ENCODE measurements around the gene KRT71.

The KRT71 gene

GRCh38 chr12:52541709-52542108 is 11.2 kb downstream of the KRT71 start:
- DNase-seq (ENCODE audit: low spot score) = no peak
- TF ChIP-seq CTCF (conservative IDR thresholded peaks at IDR 0.05; ENCODE audit: low read depth) = no peak
- CTCF ChIA-PET = interaction anchor here (1.0 kb wide), 1 partner anchor 338 kb away, joined by 4 read pairs; no protein-coding TSS in a partner anchor
- no peak overlapping the region; the same call in 1 of the 2 replicates for H3K27ac ChIP-seq
- POLR2A ChIA-PET (ENCODE audit: low non-redundant PET) = no interaction called here

DNA sequence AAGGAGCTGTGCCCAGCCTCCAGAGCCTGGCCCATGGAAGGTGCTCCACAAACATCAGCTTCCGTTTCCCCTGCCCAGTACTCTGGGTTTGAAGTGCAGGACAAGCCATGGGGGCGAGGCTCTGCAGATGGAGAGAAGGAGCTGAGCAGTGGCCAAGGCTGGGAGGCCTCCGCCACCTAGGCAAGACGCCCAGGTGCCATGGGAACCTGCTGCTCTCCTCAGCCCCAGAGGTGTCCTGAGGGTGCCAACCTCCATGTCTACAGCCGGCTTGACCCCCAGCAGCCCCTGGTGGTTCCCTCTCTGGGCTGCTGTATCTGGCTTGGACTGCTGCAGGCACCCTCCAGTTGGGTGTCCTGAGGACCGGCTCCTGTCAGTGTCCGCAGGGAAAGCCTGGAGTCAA is 12.4 kb downstream of the KRT71 start:
- peak overlapping the region; percentile 86 for H3K27ac ChIP-seq
- POLR2A ChIA-PET (ENCODE audit: low non-redundant PET) = no interaction called here
- CTCF ChIA-PET = interaction anchor here (0.6 kb wide), 1 partner anchor 114 kb away, joined by 3 read pairs; no protein-coding TSS in a partner anchor
- TF ChIP-seq CTCF (conservative IDR thresholded peaks at IDR 0.05; ENCODE audit: low read depth) = no peak
- no peak for DNase-seq (ENCODE audit: low spot score)

DNA sequence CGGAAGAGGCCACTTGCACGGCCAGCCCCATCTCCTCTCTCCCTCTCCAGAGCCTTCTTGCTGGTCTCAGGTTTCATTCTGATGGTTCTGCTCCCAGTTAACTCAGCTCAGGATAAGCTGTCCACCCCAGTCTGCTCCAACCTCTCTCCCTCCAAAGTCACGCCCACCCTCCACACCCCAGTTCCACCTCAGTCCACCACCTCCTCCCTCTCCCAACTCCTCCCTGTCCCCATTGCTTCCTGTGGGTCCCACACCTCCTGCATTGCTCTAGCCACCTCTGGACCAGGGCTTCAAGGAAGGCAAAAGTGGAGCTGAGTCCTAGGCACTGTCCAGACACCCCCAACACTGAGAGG is 13.1 kb downstream of the KRT71 start:
- POLR2A ChIA-PET (ENCODE audit: low non-redundant PET) = interaction anchor here (0.9 kb wide), 1 partner anchor 19 kb away, joined by 3 read pairs; the partner anchor contains the start of gene KRT5
- no peak for DNase-seq (ENCODE audit: low spot score)
- TF ChIP-seq CTCF (conservative IDR thresholded peaks at IDR 0.05; ENCODE audit: low read depth) = no peak
- peak overlapping the region; percentile 86 for H3K27ac ChIP-seq
- CTCF ChIA-PET = interaction anchor here (0.9 kb wide), 1 partner anchor 21 kb away, joined by 3 read pairs; no protein-coding TSS in a partner anchor

DNA sequence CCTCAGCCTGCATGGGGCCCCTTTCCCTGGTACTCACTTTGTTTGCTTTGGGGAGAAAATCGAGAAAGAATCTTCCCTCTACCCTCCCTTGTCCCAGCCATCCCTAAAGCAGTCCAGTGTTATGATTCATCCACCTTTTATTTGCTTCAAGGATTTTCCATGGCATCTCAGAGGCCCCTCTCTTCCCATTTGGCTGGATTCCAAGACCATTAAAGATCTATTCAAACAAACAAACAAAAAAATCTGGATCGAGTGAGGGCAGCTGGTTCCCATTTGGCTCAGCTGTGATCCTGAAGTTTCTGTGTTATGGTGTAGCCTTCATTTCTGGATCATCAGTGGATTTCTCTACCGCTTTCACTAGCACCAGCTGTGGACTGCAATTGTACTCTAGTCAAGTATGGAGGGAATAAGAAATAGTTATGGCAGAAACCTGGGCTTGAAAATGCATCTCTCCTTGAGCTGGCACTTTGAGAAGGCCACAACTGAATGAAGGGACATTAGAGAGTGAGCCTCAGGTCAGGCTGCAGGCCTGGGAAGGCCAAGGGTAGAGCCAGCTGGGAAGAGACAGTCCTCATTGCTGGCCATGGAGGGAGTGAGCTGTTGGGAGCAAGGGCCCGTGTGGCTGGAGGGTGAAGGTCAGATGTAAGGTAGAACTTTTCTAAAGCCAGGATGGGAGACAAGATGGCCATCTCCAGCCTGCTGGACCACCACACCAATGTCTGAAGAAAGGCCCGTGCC is 13.7 kb downstream of the KRT71 start:
- ChIA-PET POLR2A (ENCODE audit: low non-redundant PET) (interaction anchor here (0.9 kb wide), 1 partner anchor 19 kb away, joined by 3 read pairs; the partner anchor contains the start of gene KRT5), CTCF (interaction anchor here (0.6 to 0.9 kb wide), 4 partner anchors 22 to 438 kb away, joined by 3 to 5 read pairs (median 3); no protein-coding TSS in a partner anchor)
- no peak for TF ChIP-seq CTCF (conservative IDR thresholded peaks at IDR 0.05; ENCODE audit: low read depth)
- DNase-seq (ENCODE audit: low spot score) = peak; percentile 86
- peak overlapping the region; percentile 86 for H3K27ac ChIP-seq

DNA sequence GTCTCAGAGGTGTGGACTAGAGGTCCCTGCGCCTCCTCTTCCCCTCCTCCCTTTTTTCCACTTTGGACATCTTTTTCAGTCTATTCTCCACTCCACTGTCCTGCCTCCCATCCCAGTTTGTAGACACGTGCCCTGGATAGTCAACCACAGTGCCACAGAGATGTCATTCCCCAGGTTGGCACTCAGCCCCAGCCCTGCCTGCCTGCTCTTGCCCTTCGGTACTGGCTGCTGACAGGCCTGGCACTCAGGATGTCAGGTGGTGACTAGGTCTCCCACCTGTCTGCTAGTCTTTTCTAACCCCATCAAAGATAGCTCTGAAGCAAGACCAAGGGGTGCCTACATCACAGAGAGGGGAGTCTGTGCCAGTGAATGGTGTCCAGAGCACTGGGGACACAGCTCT is 15.8 kb downstream of the KRT71 start:
- H3K27ac ChIP-seq = peak overlapping the region; percentile 47
- TF ChIP-seq CTCF (conservative IDR thresholded peaks at IDR 0.05; ENCODE audit: low read depth) = no peak
- DNase-seq (ENCODE audit: low spot score) = no peak
- ChIA-PET POLR2A (ENCODE audit: low non-redundant PET) (no interaction called here), CTCF (no interaction called here)

DNA sequence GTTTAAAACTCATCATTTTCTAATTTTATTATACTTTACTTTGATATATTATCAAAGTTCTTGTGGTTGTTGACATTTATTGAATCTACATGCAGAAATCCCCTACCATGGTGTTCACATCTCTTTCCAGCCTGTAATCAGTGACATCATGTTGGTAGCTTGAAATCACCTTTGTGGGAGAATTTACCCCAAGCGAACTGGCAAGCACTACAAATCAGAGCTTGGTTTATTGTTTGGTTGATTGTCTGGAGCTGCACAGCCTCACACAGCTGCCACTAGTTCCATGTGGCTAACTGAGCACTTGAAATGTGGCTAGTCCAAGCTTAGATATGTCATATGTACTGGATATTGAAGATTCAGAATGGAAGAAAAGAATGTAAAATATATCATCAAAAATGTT is 17.4 kb downstream of the KRT71 start:
- no peak for TF ChIP-seq CTCF (conservative IDR thresholded peaks at IDR 0.05; ENCODE audit: low read depth)
- POLR2A ChIA-PET (ENCODE audit: low non-redundant PET) = no interaction called here
- DNase-seq (ENCODE audit: low spot score) = no peak
- CTCF ChIA-PET = interaction anchor here (0.6 to 1.0 kb wide), 3 partner anchors 11 to 148 kb away, joined by 3 to 5 read pairs (median 3); no protein-coding TSS in a partner anchor
- no peak overlapping the region for H3K27ac ChIP-seq
